Nephron progenitor cell (in vitro differentiated cells): ENCODE data around the gene NT5C1A.
A peak's percentile ranks its signal among the peaks of the same experiment; 100 is the strongest.

ENCODE experiments used
- DNase-seq: peaks from one replicate; pipeline ENCODE4 v3.0.0; 2021
- H3K27ac Mint-ChIP-seq: 2 replicates; pipeline ENCODE4 v1.8.0; 2021; ENCODE audit warnings: mild to moderate bottlenecking, moderate library complexity, mixed read lengths
- H3K27me3 Mint-ChIP-seq: 2 replicates; pipeline ENCODE4 v1.8.0; 2021; ENCODE audit warnings: mild to moderate bottlenecking, low read depth, mixed read lengths; ENCODE audit not compliant: poor library complexity
- H3K36me3 Mint-ChIP-seq: 2 replicates; pipeline ENCODE4 v1.8.0; 2021; ENCODE audit warnings: low read depth, mixed read lengths
- H3K4me1 Mint-ChIP-seq: 2 replicates; pipeline ENCODE4 v1.8.0; 2021; ENCODE audit warnings: mixed read lengths
- H3K4me3 Mint-ChIP-seq: 2 replicates; pipeline ENCODE4 v1.8.0; 2021; ENCODE audit warnings: mild to moderate bottlenecking, moderate library complexity, mixed read lengths
- H3K9me3 Mint-ChIP-seq: 2 replicates; pipeline ENCODE4 v1.8.0; 2021; ENCODE audit warnings: mild to moderate bottlenecking, moderate library complexity, mixed read lengths
- TF ChIP-seq, protein P1 (sequence below): fragments of 200-600 bp; sonication (generic); IDR thresholded peaks from 2 replicates; pipeline ENCODE4 v1.5.0; 2021; ENCODE audit warnings: antibody characterized with exemption

Gene NT5C1A

GRCh38 chr1:39643705-39644104, 28.2 kb downstream of the NT5C1A start:
- TF ChIP-seq, protein P1, sequence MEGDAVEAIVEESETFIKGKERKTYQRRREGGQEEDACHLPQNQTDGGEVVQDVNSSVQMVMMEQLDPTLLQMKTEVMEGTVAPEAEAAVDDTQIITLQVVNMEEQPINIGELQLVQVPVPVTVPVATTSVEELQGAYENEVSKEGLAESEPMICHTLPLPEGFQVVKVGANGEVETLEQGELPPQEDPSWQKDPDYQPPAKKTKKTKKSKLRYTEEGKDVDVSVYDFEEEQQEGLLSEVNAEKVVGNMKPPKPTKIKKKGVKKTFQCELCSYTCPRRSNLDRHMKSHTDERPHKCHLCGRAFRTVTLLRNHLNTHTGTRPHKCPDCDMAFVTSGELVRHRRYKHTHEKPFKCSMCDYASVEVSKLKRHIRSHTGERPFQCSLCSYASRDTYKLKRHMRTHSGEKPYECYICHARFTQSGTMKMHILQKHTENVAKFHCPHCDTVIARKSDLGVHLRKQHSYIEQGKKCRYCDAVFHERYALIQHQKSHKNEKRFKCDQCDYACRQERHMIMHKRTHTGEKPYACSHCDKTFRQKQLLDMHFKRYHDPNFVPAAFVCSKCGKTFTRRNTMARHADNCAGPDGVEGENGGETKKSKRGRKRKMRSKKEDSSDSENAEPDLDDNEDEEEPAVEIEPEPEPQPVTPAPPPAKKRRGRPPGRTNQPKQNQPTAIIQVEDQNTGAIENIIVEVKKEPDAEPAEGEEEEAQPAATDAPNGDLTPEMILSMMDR = no peak
- peaks cover 61% of the 10 kb centered on the region for H3K4me1 Mint-ChIP-seq
- no peaks in the 10 kb centered on the region for H3K9me3 Mint-ChIP-seq

GRCh38 chr1:39642796-39643195, 29.1 kb downstream of the NT5C1A start:
- Mint-ChIP-seq H3K27ac (no peak overlapping the region), H3K27me3 (peaks cover 13% of the 10 kb centered on the region), H3K36me3 (no peaks in the 10 kb centered on the region), H3K4me3 (no peak overlapping the region), H3K4me1 (peaks cover 62% of the 10 kb centered on the region), H3K9me3 (no peaks in the 10 kb centered on the region)
- DNase-seq = no peak
- TF ChIP-seq, protein P1 = no peak

More at GRCh38 chr1:39643705-39644104, 28.2 kb downstream of the NT5C1A start:
- H3K27ac Mint-ChIP-seq = no peak overlapping the region
- H3K4me3 Mint-ChIP-seq = no peak overlapping the region
- H3K36me3 Mint-ChIP-seq = no peaks in the 10 kb centered on the region
- no peak for DNase-seq
- peaks cover 14% of the 10 kb centered on the region for H3K27me3 Mint-ChIP-seq

GRCh38 chr1:39640861-39641260, 31.0 kb downstream of the NT5C1A start:
- DNase-seq = no peak
- TF ChIP-seq, protein P1 = no peak
- no peak overlapping the region for H3K4me3 Mint-ChIP-seq
- no peak overlapping the region for H3K27ac Mint-ChIP-seq
- peaks cover 15% of the 10 kb centered on the region for H3K27me3 Mint-ChIP-seq
- H3K4me1 Mint-ChIP-seq = peaks cover 62% of the 10 kb centered on the region
- no peaks in the 10 kb centered on the region for H3K9me3 Mint-ChIP-seq
- no peaks in the 10 kb centered on the region for H3K36me3 Mint-ChIP-seq

DNA sequence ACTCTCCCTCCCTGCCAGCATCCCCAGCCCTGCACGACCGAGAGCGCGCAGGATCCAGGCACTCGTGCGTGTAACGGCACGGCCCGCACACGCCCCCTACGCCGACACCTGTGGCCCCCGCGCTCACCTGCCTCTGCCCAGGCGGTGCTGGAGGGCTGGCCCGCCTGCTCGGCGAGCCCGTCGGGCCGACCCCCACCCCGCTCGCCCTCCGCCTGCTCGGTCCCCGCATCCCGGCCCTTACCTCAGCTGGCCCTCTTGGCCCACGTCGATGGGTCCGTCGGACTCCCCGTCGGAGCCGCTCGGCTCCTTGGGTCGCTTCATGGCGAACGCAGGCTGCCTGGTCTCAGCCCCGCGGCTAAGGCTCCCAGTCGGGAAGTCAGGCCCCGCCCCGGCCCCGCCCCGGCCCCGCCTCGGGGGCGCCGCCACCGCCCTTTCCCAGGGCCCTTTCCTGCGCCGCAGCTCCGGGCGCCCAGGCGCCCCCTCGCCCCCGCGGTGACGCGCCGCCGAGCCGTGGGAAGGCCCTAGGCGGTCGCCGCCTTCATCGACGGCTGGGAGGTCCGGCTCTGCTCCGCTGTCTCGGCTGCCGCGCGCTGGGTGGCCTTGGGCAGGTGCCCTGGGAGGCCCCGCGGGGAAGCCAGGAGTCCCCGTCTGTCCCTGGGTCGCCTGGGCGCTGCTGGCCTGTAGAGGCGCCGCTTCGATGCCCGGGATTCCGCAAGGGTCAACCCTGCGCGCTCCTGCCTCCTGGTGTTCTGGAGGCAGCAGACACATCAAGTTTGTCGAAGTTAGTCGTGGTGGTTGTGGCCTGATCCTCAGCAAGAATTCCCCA, 32.4 kb downstream of the NT5C1A start, which contains the start of gene HEYL:
Gene HEYL, minus strand, starts transcription at position 339 of the 826 bp plus-strand sequence. Its CDS starts 18 bp downstream, at position 321.
- H3K27me3 Mint-ChIP-seq = peaks cover 12% of the 10 kb centered on the region
- DNase-seq = peak; percentile 94
- H3K4me1 Mint-ChIP-seq = peaks cover 62% of the 10 kb centered on the region
- peak within 1 kb of the TSS; percentile 32 for H3K27ac Mint-ChIP-seq
- H3K9me3 Mint-ChIP-seq = no peaks in the 10 kb centered on the region
- H3K4me3 Mint-ChIP-seq = peak within 1 kb of the TSS; percentile 83
- TF ChIP-seq, protein P1 = peak; percentile 45
- H3K36me3 Mint-ChIP-seq = no peaks in the 10 kb centered on the region

- H3K4me1 Mint-ChIP-seq = peaks cover 63% of the 10 kb centered on the region
- peaks cover 12% of the 10 kb centered on the region for H3K27me3 Mint-ChIP-seq
- H3K27ac Mint-ChIP-seq = no peak overlapping the region
- H3K9me3 Mint-ChIP-seq = no peaks in the 10 kb centered on the region
- TF ChIP-seq, protein P1 = no peak
- no peaks in the 10 kb centered on the region for H3K36me3 Mint-ChIP-seq
- DNase-seq = no peak
- H3K4me3 Mint-ChIP-seq = peak overlapping the region; percentile 83
These were observed 33.0 kb downstream of the NT5C1A start for GRCh38 chr1:39638965-39639304.

DNA sequence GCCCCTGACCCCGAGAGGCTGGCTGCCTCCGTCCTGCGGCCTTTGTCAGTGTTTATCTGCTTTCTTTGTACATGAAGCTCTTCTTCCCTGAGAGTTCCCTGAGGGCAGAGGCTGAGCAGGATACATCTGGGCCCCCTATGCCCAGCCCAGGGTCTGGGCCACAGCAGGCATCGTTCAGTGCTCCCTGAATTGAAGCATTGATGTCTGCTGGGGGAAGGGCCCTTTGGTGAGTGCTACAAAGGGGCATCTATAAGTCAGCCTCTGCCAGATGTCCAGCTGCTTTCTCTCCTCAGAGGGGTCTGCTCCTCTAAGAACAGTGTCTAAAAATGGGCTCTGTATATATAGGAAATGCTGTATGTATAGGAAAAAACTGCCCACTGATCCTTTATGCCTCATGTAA, 34.5 kb downstream of the NT5C1A start:
- Mint-ChIP-seq H3K4me1 (peaks cover 67% of the 10 kb centered on the region), H3K36me3 (no peaks in the 10 kb centered on the region), H3K9me3 (no peaks in the 10 kb centered on the region), H3K27ac (peak overlapping the region; percentile 77), H3K27me3 (peaks cover 12% of the 10 kb centered on the region), H3K4me3 (peak overlapping the region; percentile 73)
- no peak for DNase-seq
- TF ChIP-seq, protein P1 = no peak
